H1 (cell line): ENCODE data around the gene TBC1D4. TPM values are rescaled to one million over a fixed set of nuclear protein-coding genes. Genes with fewer than 3 reads are reported as not detected.

Experiments
- CREB1 ChIP-seq: IDR thresholded peaks from 2 replicates; pipeline ENCODE4 v1.6.1; 2012; ENCODE audit warnings: inconsistent platforms
- KDM1A ChIP-seq: fragments of 200-600, 300-600 bp; sonication (generic); IDR thresholded peaks from 2 replicates; pipeline ENCODE4 v1.7.1; 2016; ENCODE audit warnings: mild to moderate bottlenecking, low read length, borderline replicate concordance
- SIRT6 ChIP-seq: IDR thresholded peaks from one replicate; pipeline ENCODE4 v1.7.1; 2012; ENCODE audit warnings: low read length, inconsistent platforms
- SP2 ChIP-seq: IDR thresholded peaks from 2 replicates; pipeline ENCODE4 v1.6.1; 2012; ENCODE audit warnings: mild to moderate bottlenecking, low read length, inconsistent platforms
- polyA plus RNA-seq, 7 experiments: library from polyadenylated mRNA; depleted of rRNA in 3 of 7; stranded (reverse) in 5 of 7; unstranded in 2 of 7; fragments of >200 nt in 5 of 7; fragments of 200-250 nt in 2 of 7; gene quantifications; 1 replicate in 5 of 7; 2 replicates in 1 of 7; 4 replicates in 1 of 7; pipeline versions ENCODE4 v1.2.1 to v1.2.3, GENCODE V29; 2011 to 2013; ENCODE audit warnings: missing spikeins in 2 of 7, mixed read lengths in 2 of 7
- total RNA-seq: library from RNA; stranded (reverse); fragmentation: NEBNext Ultra II Directional; extraction: Animal tissue kit (Norgen Biotek cat#: 25700); gene quantifications from 2 replicates; pipeline ENCODE4 v1.2.1, GENCODE V29; 2021

The TBC1D4 gene
- total and polyA plus RNA-seq, 2 of the 8 experiments (the other 6 are each of a cell fraction or from before 2014, with no cell fraction given), result 16.7 to 39.0 TPM

DNA sequence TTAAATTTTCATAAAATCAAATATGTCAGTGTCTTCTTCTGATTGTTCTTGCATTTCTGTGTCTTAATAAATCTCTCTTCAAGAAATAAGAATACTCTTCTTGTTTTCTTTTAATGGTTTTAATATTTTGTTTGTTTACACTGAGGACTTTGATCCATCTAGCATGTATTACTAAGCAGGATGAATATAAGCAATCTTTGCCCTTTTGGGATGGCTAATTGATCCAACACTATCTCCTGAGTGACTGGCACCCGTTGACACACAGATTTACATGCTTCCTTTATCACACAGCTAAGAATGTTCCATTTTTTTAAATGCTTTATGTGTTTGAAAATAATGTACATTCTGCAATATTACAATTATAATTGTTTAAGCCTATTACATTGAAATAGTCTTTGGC is 134.5 kb downstream of the TBC1D4 start (continued):
- no peak for TF ChIP-seq SP2
- TF ChIP-seq KDM1A, result no peak
- no peak for TF ChIP-seq CREB1
- TF ChIP-seq SIRT6, result no peak
